Measurements from ENCODE around the gene MACROD2. TPM values are rescaled to one million over a fixed set of nuclear protein-coding genes. Genes with fewer than 3 reads are reported as not detected.

MACROD2 gene
- polyA plus RNA-seq, 1 donor (not counting 4 experiments of a cell fraction or from before 2014, with no cell fraction given), result 0.71 TPM

DNA sequence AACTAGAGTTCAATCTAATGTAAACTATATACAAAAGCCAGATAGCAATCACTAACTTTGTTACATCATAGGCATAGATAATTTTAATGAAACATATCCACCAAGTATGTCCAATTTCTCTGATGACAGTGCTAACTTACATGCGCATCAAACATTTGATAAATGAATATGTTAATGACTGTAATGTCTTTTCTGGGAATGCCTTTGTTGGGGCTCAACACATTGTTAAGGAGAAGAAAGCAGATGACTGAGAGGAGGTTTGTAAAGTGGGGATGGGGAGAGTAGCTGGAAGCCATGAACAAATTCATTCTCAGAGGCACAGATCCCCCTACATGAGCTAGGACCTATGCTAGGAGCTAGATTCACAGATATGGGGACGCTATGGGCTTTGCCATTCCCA, 1627.9 kb downstream of the MACROD2 start:
- no peak for FAIRE-seq
- TF ChIP-seq EZH2 (IDR thresholded peaks at IDR 0.05; ENCODE audit: low read length) (no peak), CTCF (optimal IDR thresholded peaks at IDR 0.05 in 1 of 3, IDR thresholded peaks at IDR 0.05 in 1 of 3, conservative IDR thresholded peaks at IDR 0.05 in 1 of 3; ENCODE audit: extremely low read depth in 1 of 3, insufficient read depth in 2 of 3, low read length in 3 of 3) (no peak)
- no peaks in the 10 kb centered on the region for H3K4me1 ChIP-seq (ENCODE audit: control insufficient read depth, extremely low read depth, insufficient read depth, low read length)
- no peaks in the 10 kb centered on the region for H3K9me3 ChIP-seq (ENCODE audit: control insufficient read depth, low read depth, low read length)
- dilution Hi-C loops (cut with MboI; ENCODE audit: extremely low pct_ligation_motif_present, low sequenced_read_pairs), result no loop called here
- H3K4me3 ChIP-seq (ENCODE audit: control insufficient read depth in 2 of 3, extremely low read depth in 1 of 3, insufficient read depth in 2 of 3, low read depth in 1 of 3, low read length in 3 of 3), result no peak overlapping the region
- no peak for DNase-seq (ENCODE audit: low read depth, low spot score)
- no peak overlapping the region for H3K4me2 ChIP-seq (ENCODE audit: control insufficient read depth, extremely low read depth, insufficient read depth, low read depth, low read length)
- H3K79me2 ChIP-seq (ENCODE audit: control insufficient read depth, insufficient read depth, low read length), result no peaks in the 10 kb centered on the region
- H4K20me1 ChIP-seq (ENCODE audit: control insufficient read depth, extremely low read depth, insufficient read depth, low read length), result no peaks in the 10 kb centered on the region
- H3K36me3 ChIP-seq (ENCODE audit: control insufficient read depth in 2 of 2, extremely low read depth in 1 of 2, insufficient read depth in 2 of 2, low read length in 2 of 2), result no peaks in the 10 kb centered on the region
- no peaks in the 10 kb centered on the region for H3K9me1 ChIP-seq (ENCODE audit: control insufficient read depth, extremely low read depth, insufficient read depth, low read length)
- no peaks in the 10 kb centered on the region for H3K27me3 ChIP-seq (ENCODE audit: control insufficient read depth, extremely low read depth, insufficient read depth, low read length)
- H3K27ac ChIP-seq (ENCODE audit: control insufficient read depth, insufficient read depth, low read length), result no peak overlapping the region
- H2AFZ ChIP-seq (ENCODE audit: control insufficient read depth, low read length), result no peak overlapping the region
- no peak overlapping the region for H3K9ac ChIP-seq (ENCODE audit: control insufficient read depth, extremely low read depth, insufficient read depth, low read length)

GRCh38 chr20:15625981-15626380, 1630.7 kb downstream of the MACROD2 start:
- H3K4me1 ChIP-seq (ENCODE audit: control insufficient read depth, extremely low read depth, insufficient read depth, low read length), result no peaks in the 10 kb centered on the region
- no peak for FAIRE-seq
- no peak overlapping the region for H2AFZ ChIP-seq (ENCODE audit: control insufficient read depth, low read length)
- no peaks in the 10 kb centered on the region for H3K27me3 ChIP-seq (ENCODE audit: control insufficient read depth, extremely low read depth, insufficient read depth, low read length)
- no peaks in the 10 kb centered on the region for H3K9me3 ChIP-seq (ENCODE audit: control insufficient read depth, low read depth, low read length)
- DNase-seq (ENCODE audit: low read depth, low spot score), result no peak
- no peaks in the 10 kb centered on the region for H3K36me3 ChIP-seq (ENCODE audit: control insufficient read depth in 2 of 2, extremely low read depth in 1 of 2, insufficient read depth in 2 of 2, low read length in 2 of 2)
- H3K9ac ChIP-seq (ENCODE audit: control insufficient read depth, extremely low read depth, insufficient read depth, low read length), result no peak overlapping the region
- H3K4me3 ChIP-seq (ENCODE audit: control insufficient read depth in 2 of 3, extremely low read depth in 1 of 3, insufficient read depth in 2 of 3, low read depth in 1 of 3, low read length in 3 of 3), result no peak overlapping the region
- no peaks in the 10 kb centered on the region for H3K9me1 ChIP-seq (ENCODE audit: control insufficient read depth, extremely low read depth, insufficient read depth, low read length)
- H3K79me2 ChIP-seq (ENCODE audit: control insufficient read depth, insufficient read depth, low read length), result no peaks in the 10 kb centered on the region
- no peaks in the 10 kb centered on the region for H4K20me1 ChIP-seq (ENCODE audit: control insufficient read depth, extremely low read depth, insufficient read depth, low read length)
- H3K27ac ChIP-seq (ENCODE audit: control insufficient read depth, insufficient read depth, low read length), result no peak overlapping the region
- no peak overlapping the region for H3K4me2 ChIP-seq (ENCODE audit: control insufficient read depth, extremely low read depth, insufficient read depth, low read depth, low read length)
- TF ChIP-seq CTCF (optimal IDR thresholded peaks at IDR 0.05 in 1 of 3, IDR thresholded peaks at IDR 0.05 in 1 of 3, conservative IDR thresholded peaks at IDR 0.05 in 1 of 3; ENCODE audit: extremely low read depth in 1 of 3, insufficient read depth in 2 of 3, low read length in 3 of 3), result no peak
- TF ChIP-seq EZH2 (IDR thresholded peaks at IDR 0.05; ENCODE audit: low read length), result no peak
- dilution Hi-C loops (cut with MboI; ENCODE audit: extremely low pct_ligation_motif_present, low sequenced_read_pairs), result no loop called here
